ENCODE results near the gene VSIG8. TPM values are rescaled to one million over a fixed set of nuclear protein-coding genes. Genes with fewer than 3 reads are reported as not detected.
"Not testable (repeated sequence)": the region's sequence is repeated elsewhere in the genome, so short reads cannot be mapped to it uniquely, and the experiment has no call there.

VSIG8 gene
- total RNA-seq, 1 donor from 2014 or later: not detected

DNA sequence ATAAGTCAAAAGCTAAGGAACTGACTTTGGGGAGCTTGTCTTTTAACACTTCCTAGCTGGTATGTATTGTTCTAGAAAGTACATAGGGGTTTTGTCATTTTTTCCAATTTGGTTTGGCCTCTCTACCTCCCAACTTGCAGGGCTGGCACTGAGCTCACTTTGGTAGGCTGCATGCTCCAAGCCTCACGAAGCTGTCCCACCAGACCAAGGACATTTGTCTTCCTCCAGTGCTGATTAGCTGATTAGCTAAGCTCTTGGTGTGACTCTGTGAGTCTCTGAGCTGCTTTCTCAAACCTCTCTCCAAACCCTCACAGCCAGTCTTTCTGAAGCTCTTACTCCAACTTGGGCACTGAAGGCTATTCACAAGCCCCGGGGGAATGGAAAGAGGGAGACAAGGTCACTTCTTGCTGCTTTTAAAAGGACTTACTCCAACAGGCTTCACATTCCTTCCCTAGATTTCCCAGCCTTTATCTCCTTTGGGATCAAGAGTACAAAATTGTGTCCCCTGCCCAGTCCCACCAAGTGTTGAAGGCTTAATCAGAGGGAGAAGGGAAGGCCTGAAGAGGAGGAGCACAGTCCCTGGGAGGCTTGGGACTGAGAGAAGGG, 38.4 kb upstream of the VSIG8 start:
- TF ChIP-seq, protein P1, sequence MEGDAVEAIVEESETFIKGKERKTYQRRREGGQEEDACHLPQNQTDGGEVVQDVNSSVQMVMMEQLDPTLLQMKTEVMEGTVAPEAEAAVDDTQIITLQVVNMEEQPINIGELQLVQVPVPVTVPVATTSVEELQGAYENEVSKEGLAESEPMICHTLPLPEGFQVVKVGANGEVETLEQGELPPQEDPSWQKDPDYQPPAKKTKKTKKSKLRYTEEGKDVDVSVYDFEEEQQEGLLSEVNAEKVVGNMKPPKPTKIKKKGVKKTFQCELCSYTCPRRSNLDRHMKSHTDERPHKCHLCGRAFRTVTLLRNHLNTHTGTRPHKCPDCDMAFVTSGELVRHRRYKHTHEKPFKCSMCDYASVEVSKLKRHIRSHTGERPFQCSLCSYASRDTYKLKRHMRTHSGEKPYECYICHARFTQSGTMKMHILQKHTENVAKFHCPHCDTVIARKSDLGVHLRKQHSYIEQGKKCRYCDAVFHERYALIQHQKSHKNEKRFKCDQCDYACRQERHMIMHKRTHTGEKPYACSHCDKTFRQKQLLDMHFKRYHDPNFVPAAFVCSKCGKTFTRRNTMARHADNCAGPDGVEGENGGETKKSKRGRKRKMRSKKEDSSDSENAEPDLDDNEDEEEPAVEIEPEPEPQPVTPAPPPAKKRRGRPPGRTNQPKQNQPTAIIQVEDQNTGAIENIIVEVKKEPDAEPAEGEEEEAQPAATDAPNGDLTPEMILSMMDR (IDR thresholded peaks at IDR 0.05): no peak
- no peaks in the 10 kb centered on the region for H3K36me3 ChIP-seq

DNA sequence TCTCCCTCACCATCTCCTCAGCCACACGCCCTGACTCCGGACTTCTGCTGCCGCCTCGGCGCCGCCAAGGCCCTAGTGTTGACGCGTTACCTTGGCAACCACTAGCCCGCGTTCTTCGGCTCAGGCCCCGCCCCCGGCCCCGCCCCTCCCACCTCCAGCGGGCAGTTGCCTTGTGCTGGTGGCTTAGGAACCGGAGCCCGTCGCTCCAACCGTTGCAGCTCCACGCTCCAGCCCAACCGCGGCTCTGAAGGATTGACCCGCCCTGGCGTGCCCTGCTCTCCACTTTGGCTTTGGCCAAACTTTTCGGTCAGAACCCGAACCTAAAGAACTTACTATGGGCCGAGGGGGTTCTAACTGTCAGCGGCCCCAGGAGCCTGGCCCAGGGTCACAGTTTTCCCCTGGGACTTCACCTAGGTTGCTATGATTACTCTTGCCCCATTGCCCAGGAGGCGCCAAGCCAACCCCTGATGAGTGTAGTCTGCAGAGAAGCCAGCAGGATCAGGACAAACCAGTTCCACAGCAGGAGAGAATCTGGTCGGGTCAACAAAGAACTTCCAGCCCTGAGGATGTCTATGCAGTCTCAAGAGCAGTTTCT, 37.7 kb upstream of the VSIG8 start, which contains the start of gene CFAP45:
Gene CFAP45 (minus strand): TSS at position 80 of the 595 bp plus-strand sequence. CDS start 67 bp downstream, at position 13.
- Histone ChIP-seq H3K9me3 (no peaks in the 10 kb centered on the region), H3K36me3 (no peaks in the 10 kb centered on the region), H3K4me3 (peak within 1 kb of the TSS; percentile 5), H3K27ac (peak within 1 kb of the TSS; percentile 83), H3K4me1 (peaks cover 10% of the 10 kb centered on the region), H3K27me3 (no peaks in the 10 kb centered on the region)
- DNase-seq (peak; percentile 93), ATAC-seq (peak; percentile 93)
- intact Hi-C loops (cut with DNase I): no loop called here
- TF ChIP-seq, protein P1 (IDR thresholded peaks at IDR 0.05): no peak

More for the DNA sequence above, 38.4 kb upstream of the VSIG8 start:
- H3K27ac ChIP-seq: peak overlapping the region; percentile 83
- peaks cover 8% of the 10 kb centered on the region for H3K4me1 ChIP-seq
- intact Hi-C loops (cut with DNase I): no loop called here
- DNase-seq: no peak
- no peak for ATAC-seq
- H3K9me3 ChIP-seq: no peaks in the 10 kb centered on the region
- H3K4me3 ChIP-seq: no peak overlapping the region
- H3K27me3 ChIP-seq: no peaks in the 10 kb centered on the region

DNA sequence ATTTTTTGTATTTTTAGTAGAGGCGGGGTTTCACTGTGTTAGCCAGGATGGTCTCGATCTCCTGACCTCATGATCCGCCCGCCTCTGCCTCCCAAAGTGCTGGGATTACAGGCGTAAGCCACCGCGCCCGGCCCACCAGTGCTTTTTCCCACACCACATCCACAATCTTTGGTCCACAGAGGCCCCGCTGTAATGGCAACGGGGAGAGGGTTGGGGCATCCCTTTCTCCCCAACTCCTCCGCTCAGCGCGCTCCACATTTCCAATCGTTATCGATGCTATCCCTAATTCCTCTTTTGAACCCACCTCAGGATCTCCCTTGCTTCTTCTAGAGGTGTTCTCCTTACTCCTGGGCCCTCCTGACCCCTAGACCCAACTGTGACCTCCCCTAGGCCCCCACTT, 37.2 kb upstream of the VSIG8 start:
- DNase-seq, ATAC-seq, H3K9me3 ChIP-seq, H3K36me3 ChIP-seq, H3K27me3 ChIP-seq, H3K4me3 ChIP-seq: not testable (repeated sequence)
- intact Hi-C loops (cut with DNase I): loop anchor here (10.0 kb wide), 1 partner anchor 735 kb away; no protein-coding TSS in a partner anchor
- Histone ChIP-seq H3K4me1 (peaks cover 10% of the 10 kb centered on the region), H3K27ac (peak overlapping the region; percentile 83)

DNA sequence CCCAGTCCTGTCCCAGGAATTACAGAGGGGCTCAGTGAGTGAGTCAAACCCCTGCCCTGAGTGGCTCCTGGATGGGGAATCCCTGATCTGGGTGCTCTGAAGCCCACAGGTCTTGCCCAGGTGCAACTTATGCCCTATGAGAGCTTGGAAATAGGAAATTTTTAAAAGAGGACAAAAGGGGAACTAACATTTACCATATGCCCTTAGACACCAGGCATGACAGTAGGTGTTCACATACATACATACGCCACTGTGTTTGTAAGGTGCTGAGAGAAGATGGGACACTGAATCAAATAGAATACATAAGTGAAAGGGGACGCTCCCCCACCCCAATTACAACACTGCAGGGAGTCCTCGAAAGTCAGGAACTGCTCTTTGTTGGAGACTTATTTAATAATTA, 36.1 kb upstream of the VSIG8 start:
- H3K27ac ChIP-seq: no peak overlapping the region
- ATAC-seq (no peak), DNase-seq (no peak)
- H3K27me3 ChIP-seq: no peaks in the 10 kb centered on the region
- H3K4me1 ChIP-seq: peaks cover 10% of the 10 kb centered on the region
- no peaks in the 10 kb centered on the region for H3K9me3 ChIP-seq
- intact Hi-C loops (cut with DNase I): loop anchor here (10.0 kb wide), 1 partner anchor 734 kb away; no protein-coding TSS in a partner anchor
- no peaks in the 10 kb centered on the region for H3K36me3 ChIP-seq
- H3K4me3 ChIP-seq: no peak overlapping the region
- TF ChIP-seq, protein P1 (IDR thresholded peaks at IDR 0.05): no peak

DNA sequence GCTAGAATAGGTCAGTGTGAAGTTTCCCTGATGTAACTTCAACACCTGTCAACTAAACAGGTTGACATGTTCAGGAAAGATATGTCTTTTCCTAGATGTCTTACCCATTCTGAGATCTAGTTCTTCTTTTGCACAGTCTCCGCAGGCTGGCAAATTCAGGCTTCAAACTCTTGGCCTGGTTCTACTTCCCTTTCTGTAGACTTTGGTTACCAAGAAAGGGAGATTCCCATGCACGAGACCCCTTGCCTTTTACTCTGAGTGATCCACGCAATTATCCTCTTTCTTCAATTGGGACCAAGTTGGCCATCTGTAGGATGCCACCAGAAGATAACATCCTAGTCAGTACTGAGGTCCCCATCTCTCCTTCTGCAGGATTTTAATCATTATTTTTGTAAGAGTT, 35.5 kb upstream of the VSIG8 start:
- Histone ChIP-seq H3K9me3 (no peaks in the 10 kb centered on the region), H3K36me3 (no peaks in the 10 kb centered on the region), H3K27me3 (no peaks in the 10 kb centered on the region), H3K4me1 (peaks cover 10% of the 10 kb centered on the region), H3K4me3 (no peak overlapping the region), H3K27ac (no peak overlapping the region)
- intact Hi-C loops (cut with DNase I): loop anchor here (10.0 kb wide), 1 partner anchor 733 kb away; no protein-coding TSS in a partner anchor
- no peak for ATAC-seq
- no peak for DNase-seq
- TF ChIP-seq, protein P1 (IDR thresholded peaks at IDR 0.05): no peak

DNA sequence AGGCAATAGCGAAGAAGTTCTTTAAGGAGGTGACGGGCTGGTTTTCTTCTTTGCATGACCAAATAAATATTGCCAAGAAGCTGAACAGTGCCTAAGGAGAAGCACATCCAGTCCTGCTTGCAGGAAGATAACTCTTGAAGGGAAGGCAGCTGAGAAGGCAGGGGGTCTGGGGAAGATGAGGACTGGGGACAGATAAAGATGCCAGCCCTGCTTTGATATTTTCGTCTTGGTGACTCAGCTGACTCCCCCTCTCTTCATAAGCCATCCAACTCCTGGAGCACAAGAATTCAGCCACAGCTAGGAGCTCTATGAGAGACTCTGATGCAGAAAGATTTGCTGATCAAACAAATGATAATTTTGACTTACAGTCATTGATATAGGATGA, 34.1 kb upstream of the VSIG8 start:
- Histone ChIP-seq H3K4me3 (no peak overlapping the region), H3K4me1 (peaks cover 10% of the 10 kb centered on the region), H3K27me3 (no peaks in the 10 kb centered on the region), H3K36me3 (no peaks in the 10 kb centered on the region), H3K9me3 (no peaks in the 10 kb centered on the region), H3K27ac (no peak overlapping the region)
- ATAC-seq (no peak), DNase-seq (no peak)
- TF ChIP-seq, protein P1 (IDR thresholded peaks at IDR 0.05): no peak
- intact Hi-C loops (cut with DNase I): loop anchor here (10.0 kb wide), 1 partner anchor 732 kb away; no protein-coding TSS in a partner anchor
